GM12874 (cell line): ENCODE measurements around the gene ATG10.

Source experiments
- CTCF ChIP-seq: IDR thresholded peaks from 2 replicates; pipeline ENCODE4 v1.5.1; 2011; ENCODE audit warnings: low read depth, mild to moderate bottlenecking, control low read depth, low read length, moderate library complexity; ENCODE audit not compliant: insufficient read depth

ATG10 gene

GRCh38 chr5:81971712-81972491 is at the start of gene ATG10:
ATG10 (plus strand) TSS chr5:81972023; CDS start chr5:81987571, 15,548 bp downstream.
- no peak for TF ChIP-seq CTCF

- TF ChIP-seq CTCF = no peak
Observed at GRCh38 chr5:81922854-81923279, 49.0 kb upstream of the ATG10 start.

- TF ChIP-seq CTCF = no peak
Observed at GRCh38 chr5:81924442-81924841, 47.4 kb upstream of the ATG10 start.

GRCh38 chr5:81925009-81925408 is 46.8 kb upstream of the ATG10 start:
- TF ChIP-seq CTCF = no peak

GRCh38 chr5:81925981-81926380 is 45.8 kb upstream of the ATG10 start:
- no peak for TF ChIP-seq CTCF

- TF ChIP-seq CTCF = no peak
Observed at GRCh38 chr5:81936066-81936465, 35.8 kb upstream of the ATG10 start.

GRCh38 chr5:81936750-81937149 is 35.1 kb upstream of the ATG10 start:
- no peak for TF ChIP-seq CTCF
